Fibroblast of gingiva (primary cell): ENCODE data around the gene KDM5A.
"Not testable (repeated sequence)": the region's sequence is repeated elsewhere in the genome, so short reads cannot be mapped to it uniquely, and the experiment has no call there.

ENCODE experiments used
- DNase-seq: peaks from one replicate; pipeline ENCODE4 v3.0.0-alpha.2; 2011; ENCODE audit warnings: low read depth

KDM5A gene

GRCh38 chr12:238736-239398 is 150.3 kb downstream of the KDM5A start:
- DNase-seq, result no peak

DNA sequence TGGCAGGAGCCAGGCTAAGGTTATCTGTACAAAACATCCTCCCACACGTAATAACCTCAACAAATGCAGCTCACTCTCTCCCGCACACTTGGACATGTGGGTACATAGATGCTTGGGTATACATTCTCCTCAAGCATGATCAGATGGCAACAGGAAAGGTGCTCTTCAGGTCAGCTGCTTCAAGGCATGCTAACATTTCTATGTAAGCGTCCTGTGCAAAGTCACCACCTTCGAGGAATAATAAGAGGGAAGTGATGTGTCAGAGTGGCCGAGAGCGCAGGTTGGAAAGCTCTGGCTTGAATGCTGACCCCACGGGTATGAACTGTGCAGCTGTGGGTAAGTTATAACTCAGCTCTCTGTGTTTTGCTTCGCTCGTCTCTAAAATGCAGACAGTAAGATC is 151.0 kb downstream of the KDM5A start:
- no peak for DNase-seq

DNA sequence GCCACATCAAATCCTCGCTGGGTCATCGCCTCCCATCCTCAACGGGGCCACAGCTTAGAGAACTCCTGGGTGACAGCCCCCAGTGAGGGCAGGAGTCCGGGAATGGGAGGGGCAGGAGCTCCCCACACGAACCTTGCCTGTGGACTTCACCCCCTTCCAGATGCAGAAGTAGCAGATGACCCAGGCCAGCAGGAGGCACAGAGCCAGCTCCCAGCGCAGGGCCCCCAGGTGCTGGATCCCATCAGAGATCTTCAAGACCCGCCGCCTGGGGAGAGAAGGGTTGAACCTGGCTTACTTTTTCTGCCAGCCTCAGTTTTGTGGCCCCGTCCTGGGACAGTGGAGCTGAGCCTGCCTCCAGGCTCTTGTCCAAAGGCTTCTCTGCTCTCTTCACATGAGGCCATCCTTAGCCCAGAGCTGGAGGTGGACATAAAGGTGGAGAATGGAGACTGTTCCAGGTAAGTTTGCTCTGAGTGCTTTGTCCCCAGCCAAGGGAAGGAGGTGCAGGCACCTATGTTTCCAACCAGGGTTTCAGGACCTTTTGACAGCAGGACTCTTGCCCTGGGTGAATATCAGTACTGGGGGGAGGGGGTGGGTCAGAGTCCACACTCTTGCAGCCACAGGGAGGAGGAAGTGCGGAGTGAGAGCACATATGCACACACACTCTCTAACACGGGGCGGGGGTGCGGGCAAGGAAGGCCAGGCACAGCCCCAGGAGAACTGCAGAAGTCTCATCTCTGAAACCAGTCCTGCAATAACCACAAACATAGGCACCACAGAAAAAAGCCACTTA is 151.9 kb downstream of the KDM5A start:
- no peak for DNase-seq

GRCh38 chr12:236445-236844 is 152.7 kb downstream of the KDM5A start:
- DNase-seq, result no peak

DNA sequence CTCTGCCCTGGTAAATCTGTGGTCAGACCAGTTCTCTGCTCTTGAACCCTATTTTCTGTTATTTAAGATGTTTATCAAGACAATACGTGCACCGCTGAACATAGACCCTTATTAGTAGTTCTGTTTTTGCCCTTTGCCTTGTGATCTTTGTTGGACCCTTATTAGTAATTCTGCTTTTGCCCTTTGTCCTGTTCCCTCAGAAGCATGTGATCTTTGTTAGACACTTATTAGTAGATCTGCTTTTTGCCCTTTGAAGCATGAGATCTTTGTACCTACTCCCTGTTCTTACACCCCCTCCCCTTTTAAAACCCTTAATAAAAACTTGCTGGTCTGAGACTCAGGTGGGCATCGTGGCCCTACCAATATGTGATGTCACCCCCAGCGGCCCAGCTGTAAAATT is 153.2 kb downstream of the KDM5A start:
- not testable (repeated sequence) for DNase-seq

GRCh38 chr12:234891-235415 is 154.2 kb downstream of the KDM5A start:
- no peak for DNase-seq

DNA sequence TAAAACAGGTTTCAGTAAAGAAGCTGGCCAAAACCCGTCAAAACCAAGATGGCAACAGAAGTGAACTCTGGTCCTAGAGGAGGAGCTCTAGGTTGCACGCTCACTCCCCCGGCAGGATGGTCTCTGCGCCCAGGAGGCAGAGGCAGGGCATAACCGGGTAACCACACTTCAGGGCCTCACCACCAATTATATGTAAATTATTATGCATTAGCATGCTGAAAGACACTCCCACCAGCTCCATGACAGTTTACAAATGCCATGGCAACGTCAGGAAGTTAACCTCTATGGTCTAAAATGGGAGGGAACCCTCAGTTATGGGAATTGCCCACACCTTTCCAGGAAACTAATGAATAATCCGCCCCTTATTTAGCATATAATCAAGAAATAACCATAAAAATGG is 155.1 kb downstream of the KDM5A start:
- no peak for DNase-seq

DNA sequence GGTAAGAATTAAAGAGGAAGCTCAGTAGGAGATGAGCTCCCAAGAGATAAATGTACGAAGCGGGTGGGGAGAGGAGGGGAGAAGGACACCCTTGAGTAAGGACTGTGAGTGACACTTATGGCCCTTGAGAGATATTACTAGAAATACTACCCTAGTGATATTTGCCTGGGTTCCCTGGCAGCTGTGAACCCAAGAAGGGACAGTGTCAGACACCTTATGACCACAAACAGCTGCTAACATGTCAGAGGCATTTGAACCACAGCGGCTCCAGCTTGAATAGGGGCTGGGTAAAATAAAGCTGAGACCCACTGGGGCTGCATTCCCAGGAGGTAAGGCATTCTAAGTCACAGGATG is 155.5 kb downstream of the KDM5A start:
- DNase-seq, result no peak

- DNase-seq, result no peak
Observed at GRCh38 chr12:232731-233614, 156.1 kb downstream of the KDM5A start.

DNA sequence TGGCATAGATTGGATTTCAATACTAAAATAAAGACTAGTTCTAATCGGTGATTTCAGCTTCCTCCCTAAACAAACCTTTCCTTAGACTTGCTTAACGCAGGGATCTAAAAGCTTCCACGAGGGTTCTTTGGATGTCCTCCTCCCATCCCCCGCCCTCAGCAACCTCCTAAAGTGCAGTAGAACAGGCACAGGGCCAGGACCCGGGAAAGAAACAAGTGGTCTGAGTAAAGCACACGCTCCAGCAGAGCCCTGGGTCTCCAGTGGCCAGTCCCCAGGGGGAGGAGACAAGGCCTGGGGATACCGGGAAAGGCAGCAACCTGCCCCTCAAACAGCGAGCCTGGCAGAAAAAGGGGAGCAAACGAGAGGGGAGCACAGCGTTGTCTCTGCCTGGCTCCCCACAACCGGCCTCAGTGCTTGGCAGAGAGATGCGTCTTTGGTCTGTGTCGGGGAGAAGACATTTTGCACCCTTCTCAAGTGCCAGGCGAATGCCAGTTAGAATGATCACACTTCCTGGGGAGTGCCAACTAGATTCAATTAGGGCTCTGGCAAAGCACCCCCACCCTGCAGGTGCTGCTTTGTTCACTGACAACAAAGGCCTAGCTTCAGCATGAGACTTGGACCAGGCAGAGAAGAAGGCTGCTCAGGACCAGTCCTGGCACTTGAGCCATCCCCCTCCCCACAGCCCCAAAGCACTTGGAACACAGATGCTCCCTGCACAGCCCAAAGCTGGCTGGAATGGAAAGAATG is 158.0 kb downstream of the KDM5A start:
- no peak for DNase-seq
